Choroid plexus epithelial cell (primary cell): ENCODE measurements around the gene TTC9B.
A peak's percentile ranks its signal among the peaks of the same experiment; 100 is the strongest.

Experiments used
- DNase-seq: peaks from one replicate; pipeline ENCODE4 v3.0.0-alpha.2; 2010; ENCODE audit warnings: low read depth
- H3K4me3 ChIP-seq: 2 replicates; pipeline ENCODE4 v1.5.1; 2011; ENCODE audit warnings: low read depth, mild to moderate bottlenecking, control low read depth, low read length, moderate library complexity
- TF ChIP-seq, protein P1 (sequence below): conservative IDR thresholded peaks from 2 replicates; pipeline ENCODE4 v1.5.1; 2011; ENCODE audit warnings: low read depth, mild to moderate bottlenecking, control low read depth, inconsistent platforms, low read length, moderate library complexity

TTC9B gene

GRCh38 chr19:40249201-40249600 lies 31.0 kb upstream of the TTC9B start:
- H3K4me3 ChIP-seq, result no peak overlapping the region
- TF ChIP-seq, protein P1, sequence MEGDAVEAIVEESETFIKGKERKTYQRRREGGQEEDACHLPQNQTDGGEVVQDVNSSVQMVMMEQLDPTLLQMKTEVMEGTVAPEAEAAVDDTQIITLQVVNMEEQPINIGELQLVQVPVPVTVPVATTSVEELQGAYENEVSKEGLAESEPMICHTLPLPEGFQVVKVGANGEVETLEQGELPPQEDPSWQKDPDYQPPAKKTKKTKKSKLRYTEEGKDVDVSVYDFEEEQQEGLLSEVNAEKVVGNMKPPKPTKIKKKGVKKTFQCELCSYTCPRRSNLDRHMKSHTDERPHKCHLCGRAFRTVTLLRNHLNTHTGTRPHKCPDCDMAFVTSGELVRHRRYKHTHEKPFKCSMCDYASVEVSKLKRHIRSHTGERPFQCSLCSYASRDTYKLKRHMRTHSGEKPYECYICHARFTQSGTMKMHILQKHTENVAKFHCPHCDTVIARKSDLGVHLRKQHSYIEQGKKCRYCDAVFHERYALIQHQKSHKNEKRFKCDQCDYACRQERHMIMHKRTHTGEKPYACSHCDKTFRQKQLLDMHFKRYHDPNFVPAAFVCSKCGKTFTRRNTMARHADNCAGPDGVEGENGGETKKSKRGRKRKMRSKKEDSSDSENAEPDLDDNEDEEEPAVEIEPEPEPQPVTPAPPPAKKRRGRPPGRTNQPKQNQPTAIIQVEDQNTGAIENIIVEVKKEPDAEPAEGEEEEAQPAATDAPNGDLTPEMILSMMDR, result no peak
- no peak for DNase-seq

DNA sequence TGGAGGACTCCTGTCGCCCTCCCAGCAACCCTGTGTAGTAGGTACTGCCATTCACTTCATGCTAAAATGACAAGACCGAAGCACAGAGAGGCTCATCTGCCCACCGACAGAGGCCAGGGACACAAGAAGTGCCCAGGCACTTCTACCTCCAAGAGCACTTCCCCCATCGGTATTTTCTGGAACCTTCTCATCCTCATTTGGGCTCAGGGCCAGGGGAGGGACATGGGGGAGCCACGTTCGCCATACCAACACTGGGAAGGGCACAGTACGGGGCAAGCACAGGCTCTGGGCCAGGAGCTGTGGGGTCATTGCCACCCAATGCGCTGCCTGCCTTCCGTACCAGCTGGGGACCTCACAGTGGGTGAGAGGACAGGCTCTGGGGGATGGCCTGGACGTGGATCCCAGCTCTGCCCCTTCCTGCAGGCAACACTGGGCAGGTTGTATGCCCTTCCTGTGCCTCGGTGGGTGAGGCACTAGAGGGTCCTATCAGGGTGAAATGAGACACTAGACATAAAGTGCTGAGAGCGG lies 29.6 kb upstream of the TTC9B start:
- DNase-seq, result no peak
- H3K4me3 ChIP-seq, result no peak overlapping the region
- TF ChIP-seq, protein P1, result no peak

GRCh38 chr19:40247178-40247577 lies 29.0 kb upstream of the TTC9B start:
- H3K4me3 ChIP-seq, result no peak overlapping the region
- no peak for DNase-seq
- TF ChIP-seq, protein P1, result no peak

- TF ChIP-seq, protein P1, result no peak
- H3K4me3 ChIP-seq, result no peak overlapping the region
- DNase-seq, result no peak
Observed at GRCh38 chr19:40246292-40247073, 28.3 kb upstream of the TTC9B start.

DNA sequence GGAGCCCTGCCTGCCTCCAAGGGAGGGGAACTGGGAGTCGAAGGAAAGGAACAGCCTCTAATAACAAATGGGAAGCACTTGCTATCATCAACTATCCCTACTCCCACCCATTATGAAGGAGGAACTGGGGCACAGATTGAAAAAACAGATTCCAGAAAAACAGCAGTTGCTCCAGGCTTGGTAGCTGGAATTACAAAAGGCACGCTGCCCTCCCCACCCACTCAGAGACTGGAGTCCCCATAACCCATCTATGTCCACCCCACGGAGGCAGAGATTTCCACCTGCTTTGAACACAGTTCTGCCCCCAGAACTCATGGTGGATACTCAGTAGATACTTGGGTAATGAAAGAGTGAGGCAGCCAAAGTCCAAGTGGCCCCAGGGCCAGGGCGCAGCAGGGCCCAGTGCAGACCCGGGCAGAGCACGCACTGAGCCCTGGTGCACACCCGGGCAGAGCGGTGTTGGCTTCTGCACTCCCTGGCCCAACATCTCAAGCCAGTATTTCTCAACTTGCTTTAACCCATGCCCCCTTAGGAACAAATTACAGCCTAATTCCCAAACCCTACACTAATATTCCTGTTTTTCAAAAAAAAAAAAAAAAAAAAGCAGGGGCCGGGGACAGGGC lies 27.4 kb upstream of the TTC9B start:
- H3K4me3 ChIP-seq, result no peak overlapping the region
- TF ChIP-seq, protein P1, result no peak
- DNase-seq, result no peak

- TF ChIP-seq, protein P1, result peak; percentile 1
- peak; percentile 34 for DNase-seq
Observed at GRCh38 chr19:40244579-40245317, 26.6 kb upstream of the TTC9B start.

More at GRCh38 chr19:40244579-40245317, 26.6 kb upstream of the TTC9B start:
- H3K4me3 ChIP-seq, result no peak overlapping the region
